ENCODE results near the gene PCYT1B. TPM values are rescaled to one million over a fixed set of nuclear protein-coding genes. Genes with fewer than 3 reads are reported as not detected.

PCYT1B gene
- total RNA-seq, 2 experiments from 2014 or later = 0.14 to 0.24 TPM

Other genes with a start within 250 kb of the PCYT1B start
- gene PDK3, start 182.1 kb downstream of the PCYT1B start, total RNA-seq = 10 to 100 TPM; 39.8 to 41.3 TPM
- gene POLA1, start 46.6 kb upstream of the PCYT1B start, total RNA-seq = 10 to 100 TPM; 40.9 to 41.7 TPM